HG02885 (cell line): ENCODE measurements around the gene CHI3L1.
"Not testable (repeated sequence)": the region's sequence is repeated elsewhere in the genome, so short reads cannot be mapped to it uniquely, and the experiment has no call there.

Source experiments
- ATAC-seq: cut with Tn5 transposase; IDR thresholded peaks from one replicate; pipeline ENCODE4 v1.9.1; 2021; ENCODE audit warnings: mild to moderate bottlenecking; ENCODE audit not compliant: unreplicated experiment, poor library complexity

Gene CHI3L1

GRCh38 chr1:203186446-203187303 is at the start of gene CHI3L1:
TSS of gene CHI3L1 (minus strand) at chr1:203186704. CDS start at chr1:203186623, 81 bp downstream.
- no peak for ATAC-seq

GRCh38 chr1:203234901-203235300 is 48.4 kb upstream of the CHI3L1 start:
- ATAC-seq, result not testable (repeated sequence)

DNA sequence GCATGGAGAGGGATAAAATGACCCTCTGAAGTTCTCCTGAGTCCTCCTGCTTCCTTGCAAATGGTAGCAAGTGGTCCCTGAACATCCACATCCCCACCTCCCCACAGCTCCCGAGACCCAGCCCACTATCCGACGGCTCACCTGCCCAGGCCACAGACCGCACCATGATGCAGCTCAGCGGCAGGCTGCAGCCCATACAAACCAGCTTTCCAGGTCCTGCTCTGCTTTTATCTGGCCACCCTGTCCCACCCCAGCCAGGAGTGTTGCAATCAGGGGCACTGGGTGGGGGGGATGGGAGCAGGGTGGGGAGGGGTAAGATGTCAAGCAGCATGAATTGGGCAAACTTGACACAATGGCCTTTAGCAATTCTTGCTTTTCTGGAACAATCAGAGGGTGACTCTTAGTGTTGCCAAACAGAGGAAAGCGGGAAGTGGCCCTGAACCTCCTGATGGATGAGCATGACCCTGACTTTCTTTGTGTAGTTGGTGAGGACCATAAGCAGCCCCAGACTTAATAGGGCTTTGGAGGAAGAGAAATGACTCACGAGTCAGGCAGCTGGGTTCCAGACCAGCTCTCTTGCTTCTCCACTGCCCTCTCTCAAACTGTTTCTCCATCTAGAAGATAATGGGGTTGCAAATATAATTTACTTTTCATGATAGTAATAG is 43.1 kb upstream of the CHI3L1 start, which contains the start of gene CHIT1:
CHIT1 (minus strand) TSS at position 203 of the 665 bp plus-strand sequence; CDS start at position 166, 37 bp downstream.
- no peak for ATAC-seq

- ATAC-seq, result no peak
Measured at GRCh38 chr1:203228670-203229069, 42.2 kb upstream of the CHI3L1 start.

DNA sequence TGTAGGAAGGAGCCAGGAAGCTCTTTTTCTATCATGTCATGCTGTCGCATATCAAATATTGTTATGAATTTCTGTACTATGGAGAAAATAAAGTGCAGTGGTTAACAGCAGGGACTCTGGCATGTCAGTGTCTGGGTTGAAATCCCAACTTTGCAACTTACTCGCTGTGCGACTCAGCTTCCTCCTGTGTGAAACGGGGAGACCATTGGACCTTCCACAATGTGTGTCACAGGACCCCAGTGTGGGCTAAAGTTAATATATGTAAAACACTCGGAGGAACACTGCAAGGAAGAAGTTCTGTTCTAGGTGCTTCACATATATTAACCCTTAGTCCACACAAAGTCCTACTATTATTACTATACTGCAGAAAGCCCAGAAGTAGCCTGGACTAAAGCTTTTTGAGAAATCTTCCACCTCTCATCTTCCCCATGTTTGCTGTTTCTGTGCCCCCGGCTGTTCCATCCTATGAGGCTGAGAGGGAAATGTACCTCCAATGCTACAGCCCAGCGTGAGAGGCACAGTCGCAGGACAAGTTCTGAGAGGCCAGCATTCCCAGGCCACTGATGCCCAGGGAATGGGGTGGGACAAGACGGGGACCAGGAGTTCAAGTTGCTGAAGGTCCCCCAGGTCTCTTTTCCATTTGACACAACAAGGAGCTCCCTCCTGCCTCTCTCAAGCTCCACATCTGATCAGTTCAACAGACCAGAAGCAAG is 41.0 kb upstream of the CHI3L1 start:
- no peak for ATAC-seq

DNA sequence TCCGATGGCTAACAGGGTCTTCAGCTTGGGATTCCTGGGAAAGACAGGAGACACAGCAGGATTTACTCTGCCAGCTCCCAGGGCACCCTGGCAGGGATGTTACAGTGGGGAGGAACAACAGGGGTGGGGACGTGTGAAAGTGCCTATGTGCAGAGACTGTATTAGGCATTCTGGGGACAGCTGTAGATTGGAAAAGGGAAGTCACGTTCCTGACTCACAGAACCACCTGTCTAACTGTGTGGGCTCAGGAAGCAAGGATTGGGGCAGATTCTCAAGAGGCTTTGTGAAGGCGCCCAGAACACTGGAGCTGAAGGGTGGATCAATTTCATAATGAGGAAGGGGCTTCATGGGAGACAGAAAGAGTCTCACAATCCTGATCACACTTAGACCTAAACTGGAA is 38.6 kb upstream of the CHI3L1 start:
- ATAC-seq, result no peak

- no peak for ATAC-seq
Measured at GRCh38 chr1:203223012-203223775, 36.7 kb upstream of the CHI3L1 start.

- no peak for ATAC-seq
Measured at GRCh38 chr1:203219934-203220333, 33.4 kb upstream of the CHI3L1 start.

GRCh38 chr1:203219171-203219570 is 32.7 kb upstream of the CHI3L1 start:
- ATAC-seq, result no peak

DNA sequence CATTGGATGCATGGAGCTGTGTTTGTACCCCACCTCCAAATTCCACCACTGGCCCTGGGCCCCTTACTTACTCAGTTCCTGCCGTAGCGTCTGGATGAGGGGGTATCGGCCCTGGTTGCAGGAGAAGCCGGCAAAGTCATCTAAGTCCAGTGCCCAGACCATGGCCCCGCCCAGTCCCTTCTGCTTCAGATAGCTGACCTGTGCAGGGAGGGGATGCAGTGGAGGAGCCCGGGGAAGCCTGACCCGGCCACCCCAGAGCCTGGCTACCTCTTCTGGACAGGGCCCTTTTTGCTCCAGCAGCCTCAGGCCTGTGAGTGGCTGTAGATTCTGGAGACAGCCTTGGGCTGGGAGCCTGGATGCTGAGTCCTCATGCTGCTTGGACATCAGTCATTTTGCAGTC is 31.2 kb upstream of the CHI3L1 start:
- no peak for ATAC-seq

DNA sequence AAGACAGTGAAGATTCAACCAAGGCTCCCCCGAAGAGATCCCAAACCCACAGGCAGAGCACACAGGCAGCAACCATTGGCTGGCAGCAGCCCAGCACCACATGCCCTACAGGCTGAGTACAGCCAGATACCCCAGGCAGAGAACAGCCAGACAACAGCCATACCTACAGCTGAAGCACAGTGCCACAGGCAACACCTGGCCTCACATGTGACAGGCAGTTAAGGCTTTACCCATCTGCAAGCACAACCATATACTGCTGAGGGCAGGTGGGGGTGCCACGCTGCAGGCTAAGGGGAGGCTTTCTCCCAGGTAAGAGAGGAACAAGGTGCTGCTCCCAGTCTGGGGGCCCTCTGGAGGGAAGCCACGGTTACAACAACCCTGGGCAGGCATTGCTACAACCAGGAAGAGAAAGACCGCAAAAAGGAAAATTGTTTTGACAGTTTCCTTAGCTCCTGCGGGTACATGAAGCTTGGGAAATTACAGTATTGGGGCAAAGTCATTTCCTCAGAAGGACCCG is 30.7 kb upstream of the CHI3L1 start:
- no peak for ATAC-seq

- ATAC-seq, result no peak
Measured at GRCh38 chr1:203216274-203217138, 30.0 kb upstream of the CHI3L1 start.

DNA sequence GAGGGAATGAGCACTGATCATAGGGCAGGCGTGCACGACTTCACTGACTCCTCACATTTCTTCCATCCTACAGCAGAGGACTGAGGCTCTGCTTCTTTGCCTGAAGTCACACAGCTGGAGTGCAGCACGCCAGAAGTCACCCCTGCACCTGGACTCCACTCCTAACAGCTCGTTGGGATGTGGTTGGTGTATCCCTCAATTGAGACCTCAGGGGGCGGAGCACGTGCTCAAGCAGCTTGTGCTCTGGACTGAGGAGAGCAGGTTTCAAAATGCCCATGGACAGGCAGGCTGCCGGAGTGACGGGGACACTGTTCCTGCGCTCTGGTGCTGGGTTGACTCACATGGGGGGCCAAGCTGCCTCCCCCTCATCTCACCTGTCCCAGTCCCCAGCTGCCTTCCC is 29.1 kb upstream of the CHI3L1 start:
- ATAC-seq, result no peak

DNA sequence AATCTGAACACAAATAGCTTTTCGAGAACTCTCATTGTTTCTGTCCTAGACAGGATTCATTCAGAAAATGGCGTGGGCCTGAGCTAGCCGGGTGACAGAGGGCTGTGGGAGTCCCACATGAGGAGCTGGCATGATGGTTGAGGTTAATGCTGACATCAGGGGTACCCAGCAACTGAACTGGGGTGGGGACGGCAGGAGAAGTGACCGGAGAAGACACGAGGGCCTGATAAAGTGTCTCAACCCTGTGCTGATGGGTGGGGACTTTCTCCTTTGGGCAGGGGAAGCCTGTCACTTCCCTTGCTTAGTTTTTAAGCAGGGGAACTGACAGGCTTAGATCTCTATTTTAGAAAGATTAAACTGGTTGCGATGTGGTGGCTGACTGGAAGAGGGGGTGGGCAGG is 28.4 kb upstream of the CHI3L1 start:
- no peak for ATAC-seq

DNA sequence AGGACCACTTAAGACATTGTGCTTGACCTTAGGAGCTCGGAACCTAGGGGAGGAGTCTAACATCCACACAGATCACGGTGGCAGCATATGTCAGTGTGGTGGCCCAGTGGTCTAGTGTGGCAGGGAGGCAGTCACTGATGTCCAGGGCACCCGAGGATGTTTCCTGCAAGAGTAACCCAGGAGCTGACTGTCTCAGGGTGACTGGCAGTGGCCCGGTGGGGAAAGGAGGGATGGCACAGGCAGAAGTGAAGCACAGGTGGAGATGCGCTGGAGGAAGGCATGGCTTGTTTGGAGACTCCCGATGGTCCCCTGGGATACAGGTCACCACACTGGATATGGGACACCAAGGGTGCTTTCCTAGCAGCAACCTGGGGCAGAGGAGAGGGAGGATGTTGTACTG is 26.6 kb upstream of the CHI3L1 start:
- ATAC-seq, result no peak

DNA sequence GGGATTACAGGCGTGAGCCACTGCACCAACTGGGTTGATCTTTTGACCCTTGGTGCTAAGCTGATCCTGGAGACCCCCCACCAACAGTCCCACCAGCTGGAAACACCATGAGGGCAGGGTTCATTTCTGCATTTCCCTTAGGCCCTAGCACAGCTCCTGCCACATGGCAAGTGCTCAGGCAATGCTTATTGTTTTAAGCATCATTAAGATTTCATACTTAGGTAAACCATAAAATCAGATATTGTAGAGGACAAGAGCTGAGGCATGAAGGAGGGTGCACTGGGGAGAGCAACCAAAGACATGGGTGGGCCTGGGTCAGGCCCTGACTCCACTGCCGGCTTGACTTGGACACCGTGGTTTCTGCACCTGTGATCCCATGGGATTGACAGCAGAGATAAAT is 25.3 kb upstream of the CHI3L1 start:
- no peak for ATAC-seq

- no peak for ATAC-seq
Measured at GRCh38 chr1:203210988-203211387, 24.5 kb upstream of the CHI3L1 start.

DNA sequence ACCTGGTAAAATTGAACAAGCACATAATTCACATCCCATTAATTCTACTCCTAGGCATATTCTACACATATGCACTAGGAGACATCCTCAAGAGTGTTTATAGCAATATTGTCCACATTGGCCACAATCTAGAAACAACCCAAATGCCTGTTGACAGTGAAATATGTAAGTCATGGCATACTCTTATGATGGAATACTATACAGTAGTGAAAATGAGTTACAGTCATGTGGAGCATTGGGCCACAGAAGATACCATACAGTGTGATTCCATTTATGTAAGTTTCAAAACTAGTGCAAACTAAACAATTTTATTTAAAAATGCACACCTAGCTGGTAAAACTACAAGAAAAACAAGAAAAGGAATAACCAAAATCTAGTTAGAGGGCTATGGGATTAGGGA is 23.8 kb upstream of the CHI3L1 start:
- no peak for ATAC-seq

- ATAC-seq, result no peak
Measured at GRCh38 chr1:203208181-203208580, 21.7 kb upstream of the CHI3L1 start.
